Measurements from ENCODE around the gene NRF1. TPM values are rescaled to one million over a fixed set of nuclear protein-coding genes. Genes with fewer than 3 reads are reported as not detected.
"Not testable (repeated sequence)": the region's sequence is repeated elsewhere in the genome, so short reads cannot be mapped to it uniquely, and the experiment has no call there.

Gene NRF1
- total and polyA plus RNA-seq, 2 of the 8 experiments (the other 6 are each of a cell fraction or from before 2014, with no cell fraction given), result 18.2 to 21.4 TPM

DNA sequence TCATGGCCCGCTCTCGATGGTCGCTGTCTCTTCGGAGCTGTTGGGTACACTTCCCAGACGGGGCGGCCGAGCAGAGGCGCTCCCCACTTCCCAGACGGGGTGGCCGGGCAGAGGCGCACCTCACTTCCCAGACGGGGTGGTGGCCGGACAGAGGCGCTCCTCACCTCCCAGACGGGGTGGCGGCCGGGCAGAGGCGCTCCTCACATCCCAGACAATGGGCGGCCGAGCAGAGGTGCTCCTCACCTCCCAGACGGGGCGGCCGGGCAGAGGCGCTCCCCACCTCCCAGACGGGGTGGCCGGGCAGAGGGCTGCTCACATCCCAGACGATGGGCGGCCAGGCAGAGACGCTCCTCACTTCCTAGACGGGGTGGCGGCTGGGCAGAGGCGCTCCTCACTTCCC, 51.7 kb downstream of the NRF1 start:
- 97% methylated on average over 25 of the region's 32 CpGs; no CpG with 5 or more reads in 1 of the 2 experiments for WGBS, 2 experiments (ENCODE audit: extremely low coverage in 1 of 2, insufficient coverage in 1 of 2, insufficient read length in 1 of 2, insufficient replicate concordance in 2 of 2, low coverage in 1 of 2, low lambda C conversion rate in 2 of 2, missing lambda C conversion rate in 1 of 2)

More for the DNA sequence above, 51.7 kb downstream of the NRF1 start:
- H3K4ac ChIP-seq (replicated peaks; ENCODE audit: insufficient read length, low read depth, low read length); H2AK5ac ChIP-seq (ENCODE audit: low read depth, low read length); H4K20me1 ChIP-seq (replicated peaks in 1 of 2; ENCODE audit: control insufficient read depth in 1 of 2, insufficient read depth in 2 of 2, low read length in 2 of 2); H2BK15ac ChIP-seq (ENCODE audit: low read length); H3K23ac ChIP-seq (ENCODE audit: insufficient read length); H2BK20ac ChIP-seq (ENCODE audit: low read length); H2BK120ac ChIP-seq (replicated peaks; ENCODE audit: low read depth, low read length); H2BK12ac ChIP-seq (ENCODE audit: low read depth, low read length); H3K4me3 ChIP-seq (ENCODE audit: extremely low read depth in 1 of 4, insufficient read depth in 2 of 4, low read depth in 3 of 4, low read length in 4 of 4); H3K56ac ChIP-seq (replicated peaks; ENCODE audit: insufficient read length, low read depth, low read length); H3K27me3 ChIP-seq (replicated peaks in 1 of 4; ENCODE audit: control insufficient read depth in 3 of 4, extremely low read depth in 1 of 4, insufficient read depth in 3 of 4, low read length in 3 of 4); H3K79me1 ChIP-seq (ENCODE audit: low read depth, low read length); H4K8ac ChIP-seq (ENCODE audit: extremely low read depth, insufficient read depth, low read length); H3K4me2 ChIP-seq (ENCODE audit: insufficient read depth in 1 of 2, low read depth in 2 of 2, low read length in 2 of 2); FAIRE-seq; H3K27ac ChIP-seq (ENCODE audit: low read depth, low read length); H4K5ac ChIP-seq (ENCODE audit: insufficient read length, low read depth, low read length); H4K91ac ChIP-seq (replicated peaks; ENCODE audit: insufficient read length, low read length); H3K23me2 ChIP-seq (ENCODE audit: low read depth, low read length); H3K18ac ChIP-seq (ENCODE audit: extremely low read depth, low read length); DNase-seq (ENCODE audit: low read depth in 1 of 2, low spot score in 2 of 2); H3K9ac ChIP-seq (replicated peaks in 1 of 4; ENCODE audit: extremely low read depth in 1 of 4, low read depth in 3 of 4, low read length in 3 of 4); H3K14ac ChIP-seq (ENCODE audit: insufficient read length); H2BK5ac ChIP-seq (ENCODE audit: low read depth, low read length); POLR2A ChIA-PET (ENCODE audit: partially characterized antibody); H2AFZ ChIP-seq (ENCODE audit: low read length): not testable (repeated sequence)
- Histone ChIP-seq H3K79me2 (ENCODE audit: control insufficient read depth in 1 of 2, insufficient read depth in 2 of 2, low read length in 2 of 2) (peaks cover 0 to 20% of the 10 kb centered on the region in 2 experiments; a peak in 2 of 4 replicates), H3K4me1 (replicated peaks in 1 of 4; ENCODE audit: control insufficient read depth in 3 of 4, insufficient read depth in 4 of 4, low read length in 3 of 4) (peaks cover 0 to 12% (median 3%) of the 10 kb centered on the region in 4 experiments; a peak in 4 of 7 replicates), H3K36me3 (ENCODE audit: control insufficient read depth in 2 of 4, insufficient read depth in 4 of 4, low read length in 3 of 4) (peaks cover 2 to 44% (median 17%) of the 10 kb centered on the region in 4 experiments; a peak in 7 of 8 replicates), H3K9me3 (ENCODE audit: insufficient read depth in 2 of 2, low read depth in 1 of 2, low read length in 1 of 2) (peaks cover 25 to 40% of the 10 kb centered on the region in 2 experiments)
- CTCF ChIA-PET (ENCODE audit: partially characterized antibody), result interaction anchor here (1.4 to 2.9 kb wide), 3 partner anchors 110 to 348 kb away, joined by 3 to 13 read pairs (median 6); no protein-coding TSS in a partner anchor
